Body of pancreas (tissue), 4 donors: ENCODE data around the gene RELN. TPM values are rescaled to one million over a fixed set of nuclear protein-coding genes. Genes with fewer than 3 reads are reported as not detected.

ENCODE experiments used
- ATAC-seq: fragments of 150-250 bp; one replicate; pipeline ENCODE4 v1.9.1; 2016
- DNase-seq, 4 donors: peaks; one replicate each; pipeline ENCODE4 v3.0.0-alpha.2; 2019
- H3K27ac ChIP-seq, 4 donors: fragments of 200-600 bp; sonication (generic); 1 replicate in 3 of 4; 2 replicates in 1 of 4; pipeline versions ENCODE4 v1.5.1 to v1.6.1; 2016 to 2019; ENCODE audit warnings: mild to moderate bottlenecking in 1 of 4, mixed read lengths in 1 of 4, moderate library complexity in 1 of 4
- H3K27me3 ChIP-seq, 2 donors: fragments of 200-600 bp; sonication (generic); one replicate each; pipeline ENCODE4 v1.6.0; 2016; ENCODE audit warnings: mild to moderate bottlenecking in 1 of 2
- H3K36me3 ChIP-seq, 2 donors: fragments of 200-600 bp; sonication (generic); replicated peaks in 1 of 2; 2 replicates each; pipeline ENCODE4 v1.5.1; 2016; ENCODE audit warnings: low read depth in 2 of 2; ENCODE audit not compliant: insufficient read depth in 1 of 2
- H3K4me1 ChIP-seq: fragments of 200-600 bp; sonication (generic); one replicate; pipeline ENCODE4 v1.6.0; 2016
- H3K4me3 ChIP-seq, 2 donors: fragments of 200-600 bp; sonication (generic); 1 replicate in 1 of 2; 2 replicates in 1 of 2; pipeline ENCODE4 v1.5.1; 2016 to 2019
- H3K9me3 ChIP-seq, 3 donors: fragments of 200-600 bp; sonication (generic); 1 replicate in 2 of 3; 2 replicates in 1 of 3; pipeline ENCODE4 v1.5.1; 2016
- CTCF ChIP-seq, 7 experiments: fragments of 450-650 bp in 4 of 7; fragments of 200-600 bp in 3 of 7; sonication (generic) in 3 of 7; IDR thresholded peaks; one replicate each; pipeline ENCODE4 v1.5.1; 2016 to 2019; ENCODE audit warnings: antibody characterized with exemption in 7 of 7
- POLR2A ChIP-seq, 3 donors: fragments of 450-650 bp; IDR thresholded peaks; one replicate each; pipeline ENCODE4 v1.6.1; 2016; ENCODE audit warnings: antibody characterized with exemption in 3 of 3, mild to moderate bottlenecking in 2 of 3
- WGBS, 2 donors: methylation state at CpG; one replicate each; pipeline ENCODE4 v1.1.5; 2017; 5-methylcytosine and 5-hydroxymethylcytosine counted together
- intact Hi-C: fragments of 100-400 bp; cut with DNase I; formaldehyde crosslinking; loops from one replicate; pipeline ENCODE4 v1.15.1; 2023
- small RNA-seq: library from RNA; depleted of rRNA; stranded (forward); fragments of <200 nt; gene quantifications from one replicate; pipeline ENCODE3, GENCODE V24; 2016
- total RNA-seq, 2 donors: library from RNA; depleted of rRNA; stranded (reverse); fragments of >200 nt; gene quantifications; one replicate each; pipeline ENCODE4 v1.1.0, GENCODE V29; 2016

Gene RELN
- total RNA-seq, 2 donors from 2014 or later = 0.33 to 3.9 TPM

- Histone ChIP-seq H3K9me3 (no peaks in the 10 kb centered on the region), H3K4me3 (no peak overlapping the region), H3K4me1 (no peaks in the 10 kb centered on the region), H3K27ac (no peak overlapping the region), H3K36me3 (no peaks in the 10 kb centered on the region), H3K27me3 (no peaks in the 10 kb centered on the region)
- WGBS, 2 donors = 77 to 82% methylated on average over 1 of the region's 1 CpG
- no peak for TF ChIP-seq POLR2A (IDR thresholded peaks at IDR 0.05)
- no peak for TF ChIP-seq CTCF (IDR thresholded peaks at IDR 0.05)
- intact Hi-C loops = no loop called here
- ATAC-seq = no peak
- DNase-seq = no peak
These were observed 551.8 kb downstream of the RELN start for GRCh38 chr7:103437623-103438022.

- ATAC-seq = no peak
- Histone ChIP-seq H3K27me3 (no peaks in the 10 kb centered on the region), H3K4me1 (no peaks in the 10 kb centered on the region), H3K4me3 (no peak overlapping the region), H3K9me3 (no peaks in the 10 kb centered on the region), H3K36me3 (no peaks in the 10 kb centered on the region), H3K27ac (no peak overlapping the region)
- no peak for TF ChIP-seq CTCF (IDR thresholded peaks at IDR 0.05)
- DNase-seq = no peak
- WGBS, 2 donors = 68 to 85% methylated on average over 1 of the region's 1 CpG
- intact Hi-C loops = no loop called here
These were observed 556.7 kb downstream of the RELN start for GRCh38 chr7:103432712-103433111.

GRCh38 chr7:103425177-103425576, 564.3 kb downstream of the RELN start:
- H3K4me1 ChIP-seq = no peaks in the 10 kb centered on the region
- no peaks in the 10 kb centered on the region for H3K9me3 ChIP-seq
- no peaks in the 10 kb centered on the region for H3K27me3 ChIP-seq
- no peak for TF ChIP-seq POLR2A (IDR thresholded peaks at IDR 0.05)
- TF ChIP-seq CTCF (IDR thresholded peaks at IDR 0.05) = no peak
- H3K27ac ChIP-seq = no peak overlapping the region
- DNase-seq (no peak), ATAC-seq (no peak)
- WGBS, 2 donors = 54 to 55% methylated on average over 1 of the region's 1 CpG
- H3K4me3 ChIP-seq = no peak overlapping the region
- intact Hi-C loops = no loop called here
- H3K36me3 ChIP-seq = no peaks in the 10 kb centered on the region

GRCh38 chr7:103423467-103424179, 565.8 kb downstream of the RELN start:
- Histone ChIP-seq H3K27ac (no peak overlapping the region), H3K27me3 (no peaks in the 10 kb centered on the region), H3K36me3 (no peaks in the 10 kb centered on the region), H3K4me3 (no peak overlapping the region), H3K9me3 (no peaks in the 10 kb centered on the region), H3K4me1 (no peaks in the 10 kb centered on the region)
- no peak for DNase-seq
- ATAC-seq = no peak
- 80 to 88% methylated on average over 3 of the region's 3 CpGs for WGBS, 2 donors
- TF ChIP-seq POLR2A (IDR thresholded peaks at IDR 0.05) = no peak
- TF ChIP-seq CTCF (IDR thresholded peaks at IDR 0.05) = no peak
- intact Hi-C loops = no loop called here

Small RNA genes lying within 50 kb of the gene (small RNA-seq; reads per million reads assigned to genes)
- not detected for gene RF00019

Other genes with a start within 250 kb of the RELN start
- 10 to 100 TPM; 12.9 to 17.6 TPM for gene ORC5, start 218.4 kb upstream of the RELN start, total RNA-seq